Measurements from ENCODE around the gene TTLL12.

TTLL12 gene

GRCh38 chr22:43216738-43217137 is 29.8 kb upstream of the TTLL12 start:
- DNase-seq (ENCODE audit: low spot score) = no peak

GRCh38 chr22:43213962-43214361 is 27.0 kb upstream of the TTLL12 start:
- DNase-seq (ENCODE audit: low spot score) = no peak

- DNase-seq (ENCODE audit: low spot score) = no peak
These were observed 26.1 kb upstream of the TTLL12 start for GRCh38 chr22:43213051-43213450.

GRCh38 chr22:43212434-43212952 is 25.6 kb upstream of the TTLL12 start:
- DNase-seq (ENCODE audit: low spot score) = no peak

- DNase-seq (ENCODE audit: low spot score) = no peak
These were observed 25.1 kb upstream of the TTLL12 start for GRCh38 chr22:43211941-43212433.

GRCh38 chr22:43210631-43211515 is 23.9 kb upstream of the TTLL12 start:
- no peak for DNase-seq (ENCODE audit: low spot score)

GRCh38 chr22:43209971-43210370 is 23.0 kb upstream of the TTLL12 start:
- DNase-seq (ENCODE audit: low spot score) = no peak

- DNase-seq (ENCODE audit: low spot score) = no peak
These were observed 22.6 kb upstream of the TTLL12 start for GRCh38 chr22:43209523-43209890.

- no peak for DNase-seq (ENCODE audit: low spot score)
These were observed 22.0 kb upstream of the TTLL12 start for GRCh38 chr22:43208703-43209522.

- DNase-seq (ENCODE audit: low spot score) = no peak
These were observed 21.1 kb upstream of the TTLL12 start for GRCh38 chr22:43207849-43208702.

GRCh38 chr22:43207386-43207785 is 20.5 kb upstream of the TTLL12 start:
- DNase-seq (ENCODE audit: low spot score) = no peak

GRCh38 chr22:43206509-43207161 is 19.7 kb upstream of the TTLL12 start:
- no peak for DNase-seq (ENCODE audit: low spot score)

GRCh38 chr22:43205748-43206508 is 19.0 kb upstream of the TTLL12 start:
- no peak for DNase-seq (ENCODE audit: low spot score)

- DNase-seq (ENCODE audit: low spot score) = no peak
These were observed 18.3 kb upstream of the TTLL12 start for GRCh38 chr22:43205261-43205691.

GRCh38 chr22:43203471-43203981 is 16.6 kb upstream of the TTLL12 start:
- no peak for DNase-seq (ENCODE audit: low spot score)

- no peak for DNase-seq (ENCODE audit: low spot score)
These were observed 15.9 kb upstream of the TTLL12 start for GRCh38 chr22:43202756-43203410.

GRCh38 chr22:43202326-43202725 is 15.4 kb upstream of the TTLL12 start:
- no peak for DNase-seq (ENCODE audit: low spot score)

- DNase-seq (ENCODE audit: low spot score) = no peak
These were observed 14.7 kb upstream of the TTLL12 start for GRCh38 chr22:43201486-43202219.

- no peak for DNase-seq (ENCODE audit: low spot score)
These were observed 13.6 kb upstream of the TTLL12 start for GRCh38 chr22:43200555-43200954.
